Vagina (tissue), 2 donors: ENCODE data around the gene SCAPER.

ENCODE experiments used
- POLR2A ChIP-seq, 2 donors: fragments of 450-650 bp; IDR thresholded peaks; one replicate each; pipeline ENCODE4 v1.6.1; 2017; ENCODE audit warnings: antibody characterized with exemption in 2 of 2, mild to moderate bottlenecking in 2 of 2, moderate library complexity in 2 of 2
- POLR2AphosphoS5 ChIP-seq, 2 donors: sonication (generic); formaldehyde crosslinking; IDR thresholded peaks; one replicate each; pipeline ENCODE4 v1.9.0; 2017; ENCODE audit warnings: antibody characterized with exemption in 2 of 2, mild to moderate bottlenecking in 2 of 2, low read depth in 1 of 2; ENCODE audit not compliant: insufficient read depth in 1 of 2
- TF ChIP-seq, protein P1 (sequence below), 3 experiments: fragments of 450-650 bp in 2 of 3; fragments of 200-600 bp in 1 of 3; sonication (generic) in 1 of 3; IDR thresholded peaks; one replicate each; pipeline ENCODE4 v1.5.1; 2017 to 2019; ENCODE audit warnings: antibody characterized with exemption in 3 of 3, mild to moderate bottlenecking in 2 of 3, moderate library complexity in 2 of 3

DNA sequence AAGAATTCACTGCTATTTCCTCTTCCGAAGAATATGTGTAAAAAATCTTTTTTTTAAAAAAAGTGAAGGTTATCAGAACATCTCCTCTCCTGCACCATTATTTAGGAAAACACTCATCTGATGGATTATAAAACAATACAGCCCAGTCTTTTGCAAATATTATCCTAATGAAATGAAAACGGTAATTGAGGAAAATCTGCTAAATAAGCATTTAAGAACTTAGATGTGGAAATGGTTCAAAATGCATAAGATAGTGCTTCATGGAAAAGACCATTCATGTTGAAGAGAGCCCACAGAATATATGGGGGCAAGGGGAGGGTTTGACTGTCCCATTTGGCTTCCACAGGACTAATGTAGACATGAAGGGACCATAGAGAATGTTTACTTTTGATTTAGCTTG is 520.7 kb downstream of the SCAPER start:
- TF ChIP-seq POLR2A (IDR thresholded peaks at IDR 0.05) (no peak), POLR2AphosphoS5 (IDR thresholded peaks at IDR 0.05; ENCODE audit: insufficient read depth in 1 of 2, low read depth in 1 of 2) (no peak)
- TF ChIP-seq, protein P1, sequence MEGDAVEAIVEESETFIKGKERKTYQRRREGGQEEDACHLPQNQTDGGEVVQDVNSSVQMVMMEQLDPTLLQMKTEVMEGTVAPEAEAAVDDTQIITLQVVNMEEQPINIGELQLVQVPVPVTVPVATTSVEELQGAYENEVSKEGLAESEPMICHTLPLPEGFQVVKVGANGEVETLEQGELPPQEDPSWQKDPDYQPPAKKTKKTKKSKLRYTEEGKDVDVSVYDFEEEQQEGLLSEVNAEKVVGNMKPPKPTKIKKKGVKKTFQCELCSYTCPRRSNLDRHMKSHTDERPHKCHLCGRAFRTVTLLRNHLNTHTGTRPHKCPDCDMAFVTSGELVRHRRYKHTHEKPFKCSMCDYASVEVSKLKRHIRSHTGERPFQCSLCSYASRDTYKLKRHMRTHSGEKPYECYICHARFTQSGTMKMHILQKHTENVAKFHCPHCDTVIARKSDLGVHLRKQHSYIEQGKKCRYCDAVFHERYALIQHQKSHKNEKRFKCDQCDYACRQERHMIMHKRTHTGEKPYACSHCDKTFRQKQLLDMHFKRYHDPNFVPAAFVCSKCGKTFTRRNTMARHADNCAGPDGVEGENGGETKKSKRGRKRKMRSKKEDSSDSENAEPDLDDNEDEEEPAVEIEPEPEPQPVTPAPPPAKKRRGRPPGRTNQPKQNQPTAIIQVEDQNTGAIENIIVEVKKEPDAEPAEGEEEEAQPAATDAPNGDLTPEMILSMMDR (IDR thresholded peaks at IDR 0.05): no peak
